GM18909 (cell line): ENCODE results near the gene KRTAP9-7.
"Not testable (repeated sequence)": the region's sequence is repeated elsewhere in the genome, so short reads cannot be mapped to it uniquely, and the experiment has no call there.

Source experiments
- ATAC-seq: cut with Tn5 transposase; IDR thresholded peaks from one replicate; pipeline ENCODE4 v1.9.1; 2021; ENCODE audit warnings: mild to moderate bottlenecking; ENCODE audit not compliant: unreplicated experiment, poor library complexity

KRTAP9-7 gene

GRCh38 chr17:41275648-41276190 lies at the start of gene KRTAP9-7:
Gene KRTAP9-7 (plus strand): TSS chr17:41275698. CDS start chr17:41275698, 0 bp downstream.
- not testable (repeated sequence) for ATAC-seq

DNA sequence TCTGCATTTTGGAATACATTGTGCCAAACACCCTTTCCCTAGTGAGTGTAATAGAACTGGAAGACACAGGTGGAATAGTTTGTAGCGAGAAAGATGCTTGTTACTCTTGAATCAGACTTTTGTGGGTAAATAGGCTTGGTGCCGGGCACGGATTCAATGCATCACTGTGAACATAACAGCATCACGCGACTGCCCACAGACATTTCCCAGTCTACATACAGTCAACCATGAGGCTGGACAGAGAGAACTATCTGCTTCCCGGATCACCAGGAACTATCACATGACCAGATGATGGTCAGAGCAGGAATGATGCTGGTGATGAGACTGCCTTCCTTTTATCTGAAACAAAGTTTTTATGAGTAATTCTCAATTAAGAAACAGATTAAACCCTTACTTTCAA lies 49.4 kb upstream of the KRTAP9-7 start:
- ATAC-seq, result no peak

DNA sequence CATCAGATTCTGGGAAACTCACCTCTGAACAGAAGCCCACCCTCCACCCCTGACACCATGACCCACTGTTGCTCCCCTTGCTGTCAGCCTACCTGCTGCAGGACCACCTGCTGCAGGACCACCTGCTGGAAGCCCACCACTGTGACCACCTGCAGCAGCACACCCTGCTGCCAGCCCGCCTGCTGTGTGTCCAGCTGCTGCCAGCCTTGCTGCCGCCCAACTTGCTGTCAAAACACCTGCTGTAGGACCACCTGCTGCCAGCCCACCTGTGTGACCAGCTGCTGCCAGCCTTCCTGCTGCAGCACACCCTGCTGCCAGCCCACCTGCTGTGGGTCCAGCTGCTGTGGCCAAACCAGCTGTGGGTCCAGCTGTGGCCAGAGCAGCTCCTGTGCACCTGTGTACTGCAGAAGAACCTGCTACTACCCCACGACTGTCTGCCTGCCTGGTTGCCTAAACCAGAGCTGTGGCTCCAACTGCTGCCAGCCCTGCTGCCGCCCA lies 48.9 kb upstream of the KRTAP9-7 start, which contains the start of gene KRTAP9-2:
TSS of gene KRTAP9-2 (plus strand) at position 51 of the 498 bp plus-strand sequence. CDS start at position 58, 7 bp downstream.
- not testable (repeated sequence) for ATAC-seq

- no peak for ATAC-seq
Measured at GRCh38 chr17:41230094-41230493, 45.4 kb upstream of the KRTAP9-7 start.

- ATAC-seq, result no peak
Measured at GRCh38 chr17:41231731-41232130, 43.8 kb upstream of the KRTAP9-7 start.

GRCh38 chr17:41232399-41233105 lies 42.9 kb upstream of the KRTAP9-7 start, which contains the start of gene KRTAP9-3:
Gene KRTAP9-3 (plus strand): TSS chr17:41232449. CDS start chr17:41232502, 53 bp downstream.
- ATAC-seq, result not testable (repeated sequence)

DNA sequence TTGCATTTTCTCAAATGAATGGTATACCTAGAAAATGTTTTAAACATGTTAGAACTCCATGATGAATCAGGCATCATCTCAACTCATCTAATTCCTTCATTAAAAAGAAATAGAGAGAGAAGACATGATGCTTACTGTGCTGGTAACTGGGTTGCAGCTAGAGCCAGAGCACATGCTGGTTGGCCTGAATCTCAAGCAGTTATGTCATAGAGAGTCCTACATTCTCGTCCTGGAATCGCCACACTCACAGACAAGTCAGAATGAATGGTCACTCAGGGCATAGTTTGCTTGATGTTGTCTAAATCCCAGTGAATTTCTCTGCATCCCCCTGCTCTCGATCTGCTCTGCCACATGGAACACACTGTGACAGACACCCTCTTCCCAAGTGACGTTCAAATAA lies 38.4 kb upstream of the KRTAP9-7 start:
- not testable (repeated sequence) for ATAC-seq

DNA sequence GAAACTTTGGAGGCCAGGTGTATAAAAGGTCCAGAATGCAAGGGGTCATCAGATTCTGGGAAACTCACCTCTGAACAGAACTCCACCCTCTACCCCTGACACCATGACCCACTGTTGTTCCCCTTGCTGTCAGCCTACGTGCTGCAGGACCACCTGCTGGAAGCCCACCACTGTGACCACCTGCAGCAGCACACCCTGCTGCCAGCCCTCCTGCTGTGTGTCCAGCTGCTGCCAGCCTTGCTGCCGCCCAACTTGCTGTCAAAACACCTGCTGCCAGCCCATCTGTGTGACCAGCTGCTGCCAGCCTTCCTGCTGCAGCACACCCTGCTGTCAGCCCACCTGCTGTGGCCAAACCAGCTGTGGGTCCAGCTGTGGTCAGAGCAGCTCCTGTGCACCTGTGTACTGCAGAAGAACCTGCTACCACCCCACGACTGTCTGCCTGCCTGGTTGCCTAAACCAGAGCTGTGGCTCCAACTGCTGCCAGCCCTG lies 37.5 kb upstream of the KRTAP9-7 start, which contains the start of gene KRTAP9-8:
TSS of gene KRTAP9-8 (plus strand) at position 51 of the 489 bp plus-strand sequence. CDS start at position 104, 53 bp downstream.
- ATAC-seq, result not testable (repeated sequence)

- ATAC-seq, result not testable (repeated sequence)
Measured at GRCh38 chr17:41246995-41247787, 28.3 kb upstream of the KRTAP9-7 start.

DNA sequence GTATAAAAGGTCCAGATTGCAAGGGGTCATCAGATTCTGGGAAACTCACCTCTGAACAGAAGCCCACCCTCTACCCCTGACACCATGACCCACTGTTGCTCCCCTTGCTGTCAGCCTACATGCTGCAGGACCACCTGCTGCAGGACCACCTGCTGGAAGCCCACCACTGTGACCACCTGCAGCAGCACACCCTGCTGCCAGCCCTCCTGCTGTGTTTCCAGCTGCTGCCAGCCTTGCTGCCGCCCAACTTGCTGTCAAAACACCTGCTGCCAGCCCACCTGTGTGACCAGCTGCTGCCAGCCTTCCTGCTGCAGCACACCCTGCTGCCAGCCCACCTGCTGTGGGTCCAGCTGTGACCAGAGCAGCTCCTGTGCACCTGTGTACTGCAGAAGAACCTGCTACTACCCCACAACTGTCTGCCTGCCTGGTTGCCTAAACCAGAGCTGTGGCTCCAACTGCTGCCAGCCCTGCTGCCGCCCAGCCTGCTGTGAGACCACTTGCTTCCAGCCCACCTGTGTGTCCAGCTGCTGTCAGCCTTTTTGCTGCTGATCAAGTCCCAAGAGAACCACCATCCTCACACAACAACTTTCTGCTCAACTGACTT lies 25.8 kb upstream of the KRTAP9-7 start, which contains the start of gene KRTAP9-4:
TSS of gene KRTAP9-4 (plus strand) at position 51 of the 604 bp plus-strand sequence. CDS start at position 85, 34 bp downstream.
- ATAC-seq, result not testable (repeated sequence)

- ATAC-seq, result no peak
Measured at GRCh38 chr17:41251261-41251660, 24.2 kb upstream of the KRTAP9-7 start.

- ATAC-seq, result no peak
Measured at GRCh38 chr17:41254861-41255260, 20.6 kb upstream of the KRTAP9-7 start.

DNA sequence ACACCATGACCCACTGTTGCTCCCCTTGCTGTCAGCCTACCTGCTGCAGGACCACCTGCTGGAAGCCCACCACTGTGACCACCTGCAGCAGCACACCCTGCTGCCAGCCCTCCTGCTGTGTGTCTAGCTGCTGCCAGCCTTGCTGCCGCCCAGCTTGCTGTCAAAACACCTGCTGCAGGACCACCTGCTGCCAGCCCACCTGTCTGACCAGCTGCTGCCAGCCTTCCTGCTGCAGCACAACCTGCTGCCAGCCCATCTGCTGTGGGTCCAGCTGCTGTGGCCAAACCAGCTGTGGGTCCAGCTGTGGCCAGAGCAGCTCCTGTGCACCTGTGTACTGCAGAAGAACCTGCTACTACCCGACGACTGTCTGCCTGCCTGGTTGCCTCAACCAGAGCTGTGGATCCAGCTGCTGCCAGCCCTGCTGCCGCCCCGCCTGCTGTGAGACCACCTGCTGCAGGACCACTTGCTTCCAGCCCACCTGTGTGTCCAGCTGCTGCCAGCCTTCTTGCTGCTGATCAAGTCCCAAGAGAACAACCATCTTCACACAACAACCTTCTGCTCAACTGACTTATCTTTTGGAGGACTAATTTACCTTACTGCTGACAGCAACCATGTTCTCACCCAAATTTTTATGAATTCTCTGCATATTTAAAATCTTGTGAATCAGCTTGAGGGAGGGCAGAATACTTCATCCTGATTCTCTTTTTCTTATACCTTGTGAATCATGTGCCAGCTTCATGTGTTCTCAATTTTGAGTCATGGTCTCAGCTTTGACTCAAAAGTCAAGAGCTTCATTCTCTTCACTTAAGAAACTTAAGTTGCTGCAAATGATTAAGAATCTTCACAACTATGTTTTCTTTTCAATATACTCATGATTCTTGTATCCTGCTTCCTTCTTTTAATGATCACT lies 19.9 kb upstream of the KRTAP9-7 start, which contains the start of gene KRTAP9-9:
TSS of gene KRTAP9-9 (plus strand) at position 4 of the 910 bp plus-strand sequence.
- ATAC-seq, result not testable (repeated sequence)

DNA sequence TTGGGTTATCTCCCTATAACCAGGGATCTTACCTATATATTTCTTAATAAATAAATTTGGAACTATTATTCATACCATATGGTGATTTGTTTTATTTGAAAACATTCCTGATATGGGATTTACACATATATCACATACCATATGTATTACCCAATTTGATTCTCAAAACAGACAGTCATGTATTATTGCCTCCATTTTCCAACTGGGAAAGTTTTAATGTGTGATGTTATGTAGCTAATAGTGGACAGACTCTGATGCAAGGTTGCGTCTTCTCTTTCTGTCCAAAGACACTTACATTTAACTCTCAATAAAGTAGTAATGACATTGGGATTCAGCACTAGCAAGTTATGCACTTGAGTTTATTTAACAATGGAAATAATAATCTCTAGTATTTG lies 19.2 kb upstream of the KRTAP9-7 start:
- no peak for ATAC-seq

DNA sequence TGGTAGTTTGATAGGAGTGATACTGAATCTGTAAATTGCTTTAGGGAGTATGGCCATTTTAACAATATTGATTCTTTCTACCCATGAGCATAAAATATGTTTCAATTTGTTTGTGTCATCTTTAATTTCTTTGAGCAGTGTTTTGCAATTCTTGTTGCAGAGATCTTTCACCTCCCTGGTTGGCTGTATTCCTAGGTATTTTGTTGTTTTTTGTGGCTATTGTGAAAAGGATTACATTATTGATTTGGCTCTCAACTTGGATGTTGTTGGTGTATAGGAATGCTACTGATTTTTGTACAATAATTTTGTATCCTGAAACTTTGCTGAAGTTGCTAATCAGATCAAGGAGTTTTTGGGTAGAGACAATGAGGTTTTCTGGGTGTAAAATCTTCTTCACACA lies 17.1 kb upstream of the KRTAP9-7 start:
- ATAC-seq, result no peak

DNA sequence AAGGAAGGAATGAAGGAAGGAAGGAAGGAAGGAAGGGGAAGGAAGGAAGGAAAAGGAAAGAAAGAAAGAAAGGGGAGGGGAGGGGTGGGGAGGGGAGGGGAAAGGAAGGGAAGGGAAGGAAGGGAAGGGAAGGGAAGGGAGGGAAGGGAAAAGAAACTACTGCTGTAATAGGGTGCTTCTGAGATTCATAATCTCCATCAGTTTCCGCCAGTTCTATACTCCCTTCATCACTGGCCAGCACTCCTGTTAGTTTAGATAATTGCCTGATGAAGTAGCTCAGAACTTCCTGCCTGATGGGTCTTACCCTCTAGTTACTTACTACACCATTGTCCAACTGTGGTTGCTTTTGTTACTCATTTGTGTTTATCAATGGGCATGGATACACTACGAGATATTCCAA lies 12.3 kb upstream of the KRTAP9-7 start:
- ATAC-seq, result no peak

- ATAC-seq, result no peak
Measured at GRCh38 chr17:41264599-41264998, 10.9 kb upstream of the KRTAP9-7 start.

GRCh38 chr17:41265078-41265477 lies 10.4 kb upstream of the KRTAP9-7 start, which contains the start of gene KRTAP9-6:
Gene KRTAP9-6 (plus strand): TSS chr17:41265378. CDS start chr17:41265378, 0 bp downstream.
- ATAC-seq, result no peak

DNA sequence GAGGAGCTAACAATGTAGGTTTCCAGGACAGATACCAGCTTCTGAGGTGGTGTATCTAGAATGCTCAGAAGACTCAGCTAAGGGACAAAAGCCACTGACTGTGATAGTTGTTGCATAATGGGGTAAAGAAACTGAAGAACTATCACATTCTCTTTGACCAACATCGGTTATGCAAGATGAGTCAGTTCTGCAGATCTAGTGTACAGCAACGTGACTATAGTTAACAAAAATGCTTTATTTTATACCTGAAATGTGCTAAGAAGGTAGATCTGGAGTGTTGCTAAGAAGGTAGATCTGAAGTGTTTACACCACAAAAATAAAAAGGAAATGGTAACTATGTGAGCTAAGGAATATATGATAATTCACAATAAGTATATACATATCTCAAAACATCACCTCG lies 7.8 kb upstream of the KRTAP9-7 start:
- ATAC-seq, result no peak
